HG03103 (cell line): ENCODE data around the gene CHAF1B.
"Not testable (repeated sequence)": the region's sequence is repeated elsewhere in the genome, so short reads cannot be mapped to it uniquely, and the experiment has no call there.

Experiments
- ATAC-seq: cut with Tn5 transposase; IDR thresholded peaks from one replicate; pipeline ENCODE4 v1.9.1; 2021; ENCODE audit warnings: low read depth; ENCODE audit not compliant: unreplicated experiment

Gene CHAF1B

GRCh38 chr21:36386031-36386642 is 945 bp downstream of the CHAF1B start:
- no peak for ATAC-seq

GRCh38 chr21:36388096-36388495 is 2.9 kb downstream of the CHAF1B start:
- no peak for ATAC-seq

DNA sequence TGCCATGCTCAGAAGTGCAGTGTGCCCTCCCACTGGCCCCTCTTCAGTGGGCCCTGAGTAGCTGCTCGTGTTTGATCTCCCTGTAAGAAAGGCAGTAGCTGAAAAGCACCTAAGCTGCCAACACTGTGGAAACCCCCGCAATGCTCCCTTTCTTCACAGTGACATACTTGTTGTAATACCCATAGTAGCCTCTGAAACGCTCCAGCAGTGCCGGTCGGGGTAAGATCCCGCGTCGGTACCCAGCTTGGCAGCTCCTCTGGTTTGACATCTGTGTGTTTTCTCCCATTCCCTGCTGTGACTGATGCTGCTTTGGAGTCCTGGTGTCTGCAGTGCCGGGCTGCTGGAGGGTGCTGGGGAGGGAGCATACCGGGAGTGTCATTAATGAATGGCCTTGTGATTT is 3.6 kb downstream of the CHAF1B start:
- no peak for ATAC-seq

DNA sequence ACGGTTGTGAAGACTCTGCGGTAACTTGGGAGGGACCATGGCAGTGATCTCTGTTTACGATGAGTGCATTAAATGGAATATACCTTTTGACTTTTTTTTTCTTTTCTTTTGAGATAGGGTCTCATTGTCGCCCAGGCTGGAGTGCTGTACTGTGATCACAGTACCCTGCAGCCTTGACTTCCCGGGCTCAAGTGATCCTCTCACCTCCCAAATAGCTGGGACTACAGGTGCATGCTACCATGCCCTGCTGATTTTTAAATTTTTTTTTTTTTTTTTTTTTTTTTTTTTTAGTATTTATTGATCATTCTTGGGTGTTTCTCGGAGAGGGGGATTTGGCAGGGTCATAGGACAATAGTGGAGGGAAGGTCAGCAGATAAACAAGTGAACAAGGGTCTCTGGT is 6.5 kb downstream of the CHAF1B start:
- not testable (repeated sequence) for ATAC-seq

DNA sequence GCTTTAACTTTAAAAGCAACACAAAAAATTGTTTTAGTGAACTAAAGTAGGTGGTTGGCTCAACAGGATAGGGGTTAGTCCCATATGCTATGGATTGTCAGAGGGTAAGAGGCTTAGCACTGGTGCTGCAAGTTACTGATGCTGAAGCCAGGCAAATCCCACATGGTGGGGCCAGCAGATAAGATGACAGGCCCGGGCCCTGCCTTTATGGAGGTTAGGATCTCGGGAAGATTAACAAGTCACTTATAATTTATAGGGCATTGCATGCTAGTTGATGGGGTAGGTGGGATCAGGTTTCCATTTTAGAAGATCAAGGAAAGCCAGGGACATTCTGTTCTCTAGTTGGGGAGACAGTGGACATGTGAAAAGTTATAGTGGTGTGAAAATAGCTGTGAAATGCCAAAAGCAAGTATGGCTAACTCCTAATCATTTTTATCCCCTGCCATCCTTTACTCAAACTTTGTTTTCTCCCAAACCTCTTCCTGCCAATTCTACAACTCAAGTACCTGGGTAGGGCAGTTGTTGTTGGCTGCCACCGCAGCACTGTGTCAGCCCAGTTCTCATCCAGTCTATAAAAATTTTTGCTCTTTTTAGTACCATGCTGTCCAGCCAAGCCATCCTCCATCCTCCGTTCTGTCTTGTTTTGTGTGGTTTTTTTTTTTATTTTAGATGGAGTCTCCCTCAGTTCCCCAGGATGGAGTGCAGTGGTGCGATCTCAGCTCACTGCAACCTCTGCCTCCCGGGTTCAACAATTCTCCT is 10.3 kb downstream of the CHAF1B start:
- no peak for ATAC-seq

DNA sequence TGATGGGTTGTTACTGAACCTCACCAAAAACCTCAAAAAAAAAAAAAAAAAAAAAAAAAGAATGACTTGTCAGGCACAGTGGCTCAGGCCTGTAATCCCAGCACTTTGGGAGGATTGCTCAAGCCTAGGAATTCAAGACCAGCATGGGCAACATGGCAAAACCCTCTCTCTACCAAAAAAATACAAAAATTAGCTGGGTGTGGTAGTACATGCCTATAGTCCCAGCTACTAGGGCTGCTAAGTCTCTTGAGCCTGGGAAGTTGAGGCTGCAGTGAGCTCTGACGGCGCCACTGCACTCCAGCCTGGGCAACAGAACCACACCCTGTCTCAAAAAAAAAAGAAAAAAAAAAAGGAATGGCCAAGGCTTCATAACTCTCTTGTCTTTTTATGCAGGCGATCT is 11.1 kb downstream of the CHAF1B start:
- no peak for ATAC-seq

- ATAC-seq: no peak
Observed at GRCh38 chr21:36396971-36397370, 11.8 kb downstream of the CHAF1B start.

GRCh38 chr21:36397606-36398005 is 12.4 kb downstream of the CHAF1B start:
- no peak for ATAC-seq

DNA sequence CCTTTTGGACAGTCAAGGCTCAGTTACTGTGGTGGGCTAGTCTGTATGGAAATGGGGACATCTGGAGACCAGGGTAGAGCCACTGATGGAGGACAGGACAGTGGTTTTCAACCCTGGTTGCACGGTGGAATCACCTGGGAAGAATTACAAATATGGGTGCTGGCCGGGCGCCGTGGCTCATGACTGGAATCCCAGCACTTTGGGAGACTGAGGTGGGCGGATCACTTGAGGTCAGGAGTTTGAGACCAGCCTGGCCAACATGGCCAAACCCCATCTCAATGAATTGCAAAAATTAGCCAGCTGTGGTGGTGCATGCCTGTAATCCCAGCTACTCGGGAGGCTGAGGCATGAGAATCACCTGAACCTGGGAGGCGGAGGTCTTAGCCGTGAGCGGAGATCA is 14.5 kb downstream of the CHAF1B start:
- not testable (repeated sequence) for ATAC-seq

- no peak for ATAC-seq
Observed at GRCh38 chr21:36400719-36401118, 15.5 kb downstream of the CHAF1B start.

- no peak for ATAC-seq
Observed at GRCh38 chr21:36402339-36402738, 17.1 kb downstream of the CHAF1B start.

DNA sequence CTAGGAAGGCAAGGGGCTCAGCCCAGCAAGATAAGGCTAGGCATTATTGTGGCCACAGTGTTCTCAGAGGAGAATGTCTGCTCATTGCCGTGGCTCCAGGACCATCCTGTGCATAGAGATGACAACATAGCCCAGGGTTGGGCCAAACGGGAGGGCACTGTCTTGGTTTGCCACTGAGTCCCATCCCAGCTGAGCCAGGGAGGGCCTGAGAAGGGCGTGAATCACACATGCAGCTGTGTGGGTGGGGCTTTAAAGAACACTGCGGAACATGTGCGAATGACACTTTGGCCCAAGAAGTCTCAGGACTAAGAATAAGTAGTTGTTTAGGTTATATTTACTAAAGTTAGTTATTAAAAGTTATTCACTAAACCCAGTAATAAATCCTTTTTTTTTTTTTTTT is 18.5 kb downstream of the CHAF1B start:
- no peak for ATAC-seq

DNA sequence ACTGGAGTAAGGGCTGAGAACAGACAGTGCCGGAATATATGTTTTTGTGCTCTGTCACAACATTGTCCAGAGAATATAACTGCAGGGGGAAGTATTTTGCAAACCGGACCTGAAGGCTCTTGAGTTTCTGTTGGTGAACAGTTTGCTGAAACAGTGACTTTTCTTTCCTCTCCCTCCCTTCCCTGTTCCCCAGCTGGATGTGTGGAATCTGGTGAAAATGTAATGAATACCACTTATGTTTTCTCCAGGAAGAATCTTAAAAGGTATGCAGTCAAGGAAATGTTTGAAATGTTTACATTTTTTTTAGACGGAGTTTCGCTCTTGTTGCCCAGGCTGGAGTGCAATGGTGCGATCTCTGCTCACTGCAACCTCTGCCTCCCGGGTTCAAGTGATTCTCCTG is 23.4 kb downstream of the CHAF1B start:
- ATAC-seq: no peak

- no peak for ATAC-seq
Observed at GRCh38 chr21:36411301-36411700, 26.1 kb downstream of the CHAF1B start.

DNA sequence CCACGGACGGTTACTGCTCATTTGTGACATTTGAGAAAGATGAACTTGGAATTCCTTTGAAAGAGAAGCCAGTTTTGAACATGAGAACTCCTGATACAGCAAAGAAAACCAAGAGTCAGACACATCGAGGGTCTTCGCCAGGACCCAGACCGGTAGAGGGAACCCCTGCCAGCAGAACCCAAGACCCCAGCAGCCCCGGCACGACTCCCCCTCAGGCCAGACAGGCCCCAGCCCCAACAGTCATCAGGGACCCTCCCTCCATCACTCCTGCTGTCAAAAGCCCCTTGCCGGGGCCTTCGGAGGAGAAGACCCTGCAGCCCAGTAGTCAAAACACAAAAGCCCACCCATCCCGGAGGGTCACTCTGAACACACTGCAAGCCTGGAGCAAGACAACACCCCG is 27.7 kb downstream of the CHAF1B start:
- ATAC-seq: no peak

DNA sequence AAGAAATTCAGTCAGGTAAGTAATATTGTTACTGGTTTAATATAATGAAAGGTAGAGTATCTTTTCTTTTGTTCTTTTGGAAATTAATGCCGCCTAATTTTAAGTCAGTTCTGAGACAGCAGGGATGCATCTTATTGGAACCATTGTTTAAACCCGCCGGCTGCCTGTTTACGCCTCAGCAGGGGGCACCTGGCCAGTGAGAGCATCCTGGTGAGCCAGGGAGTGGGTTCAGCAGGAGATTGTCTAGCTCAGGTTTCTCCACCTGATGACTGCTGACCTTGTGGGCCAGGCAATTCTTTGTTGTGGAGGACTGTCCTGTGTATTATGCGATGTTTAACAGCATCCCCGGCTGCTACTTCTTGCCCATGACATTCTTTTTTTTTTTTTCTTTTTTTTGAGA is 30.2 kb downstream of the CHAF1B start:
- ATAC-seq: no peak

DNA sequence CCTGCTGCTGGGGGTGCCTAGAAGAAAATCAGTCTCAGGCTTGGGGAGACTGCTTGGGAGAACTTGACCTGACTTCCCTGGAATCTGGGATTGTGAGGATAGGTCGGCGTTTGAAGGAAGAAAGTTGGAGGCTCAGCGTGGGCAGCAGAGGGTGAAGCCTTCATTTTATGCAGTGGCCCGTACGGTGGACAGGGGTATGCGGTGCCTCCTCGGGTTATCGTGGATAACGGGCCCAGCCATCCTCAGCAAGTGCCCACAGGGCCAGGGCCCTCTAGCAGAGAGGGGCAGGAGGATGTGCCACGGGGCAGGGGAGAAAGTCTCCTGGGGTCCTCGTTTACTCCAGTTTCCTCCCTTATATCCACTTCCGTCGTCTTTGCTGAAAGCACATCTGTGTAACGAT is 34.0 kb downstream of the CHAF1B start:
- no peak for ATAC-seq

DNA sequence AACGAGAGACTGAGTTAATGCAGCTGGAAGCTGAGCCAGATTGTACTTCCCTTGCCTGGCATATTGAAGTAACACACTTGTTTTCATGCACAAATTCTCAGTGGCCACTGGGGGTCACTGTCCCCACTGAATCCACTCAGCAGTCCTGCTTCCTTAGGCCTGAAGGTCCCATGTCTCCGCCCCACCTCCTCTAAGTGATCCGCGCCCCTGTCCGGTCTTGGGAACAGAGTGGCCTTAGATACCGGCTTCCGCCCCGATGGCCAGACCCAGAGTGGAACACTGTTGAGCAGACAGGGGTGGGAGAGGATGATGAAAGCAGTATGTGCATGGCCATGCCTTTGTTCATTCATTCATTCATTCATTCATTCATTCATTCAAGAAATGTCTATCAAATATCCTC is 34.8 kb downstream of the CHAF1B start:
- no peak for ATAC-seq

DNA sequence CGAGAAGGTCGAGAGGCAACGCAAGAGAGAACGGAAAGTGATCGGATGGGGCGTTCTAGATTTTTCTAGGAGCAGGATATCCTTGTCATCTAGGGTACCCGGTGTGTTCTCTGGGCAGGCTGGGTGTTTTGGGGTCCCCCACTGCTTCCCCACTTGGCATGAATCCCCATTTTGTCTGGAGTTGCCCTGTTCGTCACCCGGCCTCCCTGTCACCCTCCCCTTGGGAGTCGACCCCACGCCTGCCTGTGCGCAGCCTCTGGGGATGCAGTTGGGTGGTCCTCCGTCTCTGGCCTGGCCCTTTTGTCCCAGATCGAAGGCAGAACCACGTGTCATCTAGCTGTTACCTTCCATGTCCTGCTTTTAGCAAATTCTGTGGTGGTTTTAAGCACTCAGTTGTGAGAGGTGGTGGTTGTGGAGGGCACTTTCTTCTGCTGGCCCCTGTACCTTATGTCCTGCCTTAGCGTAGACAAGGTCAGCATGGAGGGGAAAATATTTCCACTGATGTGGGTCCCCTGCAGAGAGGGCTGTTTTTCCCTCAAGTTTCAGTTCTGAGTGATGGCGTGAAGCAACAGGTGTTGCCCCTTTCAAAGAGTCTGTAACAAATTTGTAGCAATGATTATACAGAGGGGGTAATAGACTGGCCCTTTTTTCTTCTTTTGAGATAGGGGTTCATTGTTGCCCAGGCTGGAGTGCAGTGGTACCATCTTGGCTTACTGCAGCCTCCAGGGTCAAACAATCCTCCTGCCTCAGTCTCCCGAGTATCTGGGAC is 35.6 kb downstream of the CHAF1B start:
- no peak for ATAC-seq

- no peak for ATAC-seq
Observed at GRCh38 chr21:36422279-36423098, 37.3 kb downstream of the CHAF1B start.
